Hepatocyte (in vitro differentiated cells): Measurements from ENCODE around the gene IL20.

Experiments used
- EZH2 ChIP-seq: fragments of 200-600 bp; sonication (generic); IDR thresholded peaks from 2 replicates; pipeline ENCODE4 v1.6.1; 2016; ENCODE audit warnings: antibody characterized with exemption, mild to moderate bottlenecking, borderline replicate concordance
- EZH2phosphoT487 ChIP-seq: fragments of 200-600 bp; sonication (generic); IDR thresholded peaks from one replicate; pipeline ENCODE4 v1.6.1; 2018; ENCODE audit warnings: antibody characterized with exemption, mild to moderate bottlenecking, low read depth, moderate library complexity; ENCODE audit not compliant: unreplicated experiment, severe bottlenecking

GRCh38 chr1:206875752-206876377 lies 10.4 kb downstream of the IL20 start:
- TF ChIP-seq EZH2 (no peak), EZH2phosphoT487 (no peak)
